GM12875 (cell line): ENCODE data around the gene RAB3C.

Experiments used
- H3K4me3 ChIP-seq: one replicate; pipeline ENCODE4 v1.5.1; 2011; ENCODE audit warnings: low read depth, low read length, control low read depth
- CTCF ChIP-seq: IDR thresholded peaks from 2 replicates; pipeline ENCODE4 v1.5.1; 2011; ENCODE audit warnings: low read depth, mild to moderate bottlenecking, control low read depth, inconsistent platforms, low read length, moderate library complexity, borderline replicate concordance; ENCODE audit not compliant: insufficient read depth

Gene RAB3C

GRCh38 chr5:58759745-58760144, 176.9 kb downstream of the RAB3C start:
- H3K4me3 ChIP-seq = no peak overlapping the region
- TF ChIP-seq CTCF = no peak

- TF ChIP-seq CTCF = no peak
- H3K4me3 ChIP-seq = no peak overlapping the region
These were observed 177.3 kb downstream of the RAB3C start for GRCh38 chr5:58760222-58760621.

DNA sequence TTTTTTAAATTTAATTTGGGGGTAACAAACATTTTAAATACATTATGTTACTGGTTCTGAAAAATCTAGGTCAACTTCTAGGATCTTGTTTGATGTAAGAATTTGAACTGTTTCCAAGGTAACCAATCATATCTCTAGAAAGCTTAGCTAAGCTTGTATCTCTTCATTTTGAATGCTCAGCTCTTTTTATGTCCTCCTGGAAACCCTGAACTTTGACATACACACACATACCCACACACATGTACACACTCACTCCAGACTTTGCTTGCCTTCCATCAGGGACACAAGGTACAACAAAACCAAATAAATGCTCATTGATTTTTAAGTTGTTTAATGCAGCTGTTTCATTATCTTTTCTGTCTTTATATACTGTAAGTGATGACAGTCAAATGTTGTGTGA, 178.5 kb downstream of the RAB3C start:
- no peak for TF ChIP-seq CTCF
- no peak overlapping the region for H3K4me3 ChIP-seq

GRCh38 chr5:58763390-58763789, 180.5 kb downstream of the RAB3C start:
- H3K4me3 ChIP-seq = no peak overlapping the region
- TF ChIP-seq CTCF = no peak

DNA sequence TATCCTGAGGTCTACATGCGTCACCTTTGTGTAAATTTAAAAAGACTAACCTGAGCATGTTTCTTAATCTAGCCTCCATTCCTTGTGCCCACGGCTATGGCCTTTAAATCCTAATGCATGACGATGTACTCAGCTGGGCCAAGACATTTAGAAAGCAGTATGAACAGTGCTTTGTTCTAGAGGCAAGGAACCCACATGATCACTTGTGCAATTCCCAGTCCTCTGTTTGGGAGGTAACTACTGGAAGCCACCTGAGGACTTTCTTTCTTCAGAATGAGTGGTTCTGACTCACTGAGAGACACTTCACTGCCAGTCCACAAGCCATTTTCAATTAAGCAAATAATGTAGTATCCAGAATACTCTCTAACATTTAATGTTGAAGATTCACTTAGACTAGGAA, 181.3 kb downstream of the RAB3C start:
- H3K4me3 ChIP-seq = no peak overlapping the region
- no peak for TF ChIP-seq CTCF

DNA sequence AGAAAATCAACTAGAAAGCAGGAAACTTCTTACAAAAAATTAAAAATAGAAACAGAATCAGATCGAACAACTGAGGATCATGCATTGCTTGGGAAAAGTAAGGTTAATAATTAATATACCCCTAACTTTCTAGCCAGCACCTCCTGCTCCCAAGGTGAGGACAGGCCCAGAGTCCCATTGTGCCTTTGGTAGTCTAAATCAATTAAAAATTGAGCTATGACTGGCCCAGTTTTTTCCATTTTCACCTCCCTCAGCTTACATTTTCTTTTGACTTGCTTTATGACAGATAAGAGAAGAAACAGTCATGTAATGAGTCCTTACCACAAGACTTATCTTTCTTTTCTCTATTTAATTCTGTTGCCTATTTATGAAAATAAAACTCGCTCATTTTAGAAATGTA, 182.2 kb downstream of the RAB3C start:
- TF ChIP-seq CTCF = no peak
- no peak overlapping the region for H3K4me3 ChIP-seq

GRCh38 chr5:58767104-58767503, 184.2 kb downstream of the RAB3C start:
- no peak overlapping the region for H3K4me3 ChIP-seq
- TF ChIP-seq CTCF = no peak
